Coronary artery (tissue), 2 donors: ENCODE measurements around the gene COL18A1.

ENCODE experiments used
- DNase-seq: peaks from one replicate; pipeline ENCODE4 v3.0.0-alpha.2; 2017; ENCODE audit warnings: low spot score
- H3K27ac ChIP-seq, 2 donors: fragments of 200-600 bp; sonication (generic); one replicate each; pipeline ENCODE4 v1.5.1; 2016 to 2019
- H3K4me3 ChIP-seq: fragments of 200-600 bp; sonication (generic); 2 replicates; pipeline ENCODE4 v1.5.1; 2016; ENCODE audit warnings: mild to moderate bottlenecking, moderate library complexity
- CTCF ChIP-seq: fragments of 200-600 bp; sonication (generic); IDR thresholded peaks from one replicate; pipeline ENCODE4 v1.5.1; 2019; ENCODE audit warnings: antibody characterized with exemption

Gene COL18A1

GRCh38 chr21:45518742-45519141, 113.8 kb downstream of the COL18A1 start:
- H3K4me3 ChIP-seq = no peak overlapping the region
- TF ChIP-seq CTCF = no peak
- no peak overlapping the region for H3K27ac ChIP-seq
- DNase-seq = no peak

- TF ChIP-seq CTCF = no peak
- DNase-seq = no peak
- no peak overlapping the region for H3K4me3 ChIP-seq
- no peak overlapping the region for H3K27ac ChIP-seq
These were observed 114.2 kb downstream of the COL18A1 start for GRCh38 chr21:45519182-45519581.

- no peak for TF ChIP-seq CTCF
- no peak overlapping the region for H3K4me3 ChIP-seq
- no peak for DNase-seq
- H3K27ac ChIP-seq = no peak overlapping the region
These were observed 116.3 kb downstream of the COL18A1 start for GRCh38 chr21:45521241-45521640.

GRCh38 chr21:45522381-45522780, 117.4 kb downstream of the COL18A1 start:
- Histone ChIP-seq H3K4me3 (no peak overlapping the region), H3K27ac (no peak overlapping the region)
- TF ChIP-seq CTCF = no peak
- no peak for DNase-seq

- H3K4me3 ChIP-seq = no peak overlapping the region
- no peak overlapping the region for H3K27ac ChIP-seq
- no peak for TF ChIP-seq CTCF
- DNase-seq = no peak
These were observed 118.0 kb downstream of the COL18A1 start for GRCh38 chr21:45522986-45523385.

GRCh38 chr21:45523411-45524101, 118.6 kb downstream of the COL18A1 start:
- TF ChIP-seq CTCF = no peak
- no peak for DNase-seq
- Histone ChIP-seq H3K4me3 (no peak overlapping the region), H3K27ac (no peak overlapping the region)

GRCh38 chr21:45524756-45525152, 119.8 kb downstream of the COL18A1 start:
- Histone ChIP-seq H3K27ac (no peak overlapping the region), H3K4me3 (no peak overlapping the region)
- TF ChIP-seq CTCF = no peak
- no peak for DNase-seq
